ENCODE measurements around the gene ZNF394. TPM values are rescaled to one million over a fixed set of nuclear protein-coding genes. Genes with fewer than 3 reads are reported as not detected.
"Not testable (repeated sequence)": the region's sequence is repeated elsewhere in the genome, so short reads cannot be mapped to it uniquely, and the experiment has no call there.

ZNF394 gene
- 10 to 100 TPM; 24.8 to 26.3 TPM for total RNA-seq

- H3K36me3 Mint-ChIP-seq (ENCODE audit: low read depth) = peaks cover 41% of the 10 kb centered on the region
- H3K9me3 Mint-ChIP-seq (ENCODE audit: low read depth) = peaks cover 6% of the 10 kb centered on the region
- intact Hi-C loops (cut with DNase I, micrococcal nuclease) = loop anchor here (1.0 to 10.0 kb wide), 8 partner anchors 28 to 515 kb away; partner anchors contain the start of genes BUD31 (in 2 of the 2), PDAP1 (in 2 of the 2), ZNF789 (in 2 of the 2) and ZSCAN25 (in 2 of the 2)
- DNase-seq (peak; percentile 94), ATAC-seq (peak; percentile 35)
- POLR2A ChIA-PET = interaction anchor here (0.6 to 1.7 kb wide), 5 partner anchors 52 to 702 kb away, joined by 3 to 9 read pairs (median 5); partner anchors contain the start of genes BUD31, FAM200A and ZNF655
- H3K27ac Mint-ChIP-seq = peak within 1 kb of the TSS; percentile 100
- H3K27me3 Mint-ChIP-seq = no peaks in the 10 kb centered on the region
- CTCF ChIA-PET = interaction anchor here (0.5 to 1.2 kb wide), 4 partner anchors 11 to 91 kb away, joined by 3 read pairs; no protein-coding TSS in a partner anchor
- H3K4me1 Mint-ChIP-seq = peaks cover 23% of the 10 kb centered on the region
- peak within 1 kb of the TSS; percentile 97 for H3K4me3 Mint-ChIP-seq
Observed at GRCh38 chr7:99499721-99500636, at the start of gene ZNF394. TSS of gene ZNF394 (minus strand) at chr7:99500281. CDS start at chr7:99500093, 188 bp downstream.

- intact Hi-C loops (cut with DNase I, micrococcal nuclease); POLR2A ChIA-PET; H3K27me3 Mint-ChIP-seq; DNase-seq; H3K9me3 Mint-ChIP-seq (ENCODE audit: low read depth); ATAC-seq; H3K4me3 Mint-ChIP-seq; H3K27ac Mint-ChIP-seq: not testable (repeated sequence)
- Mint-ChIP-seq H3K4me1 (peaks cover 21% of the 10 kb centered on the region), H3K36me3 (ENCODE audit: low read depth) (peaks cover 30% of the 10 kb centered on the region)
- CTCF ChIA-PET = interaction anchor here (0.6 kb wide), 1 partner anchor 8 kb away, joined by 3 read pairs; no protein-coding TSS in a partner anchor
Observed at GRCh38 chr7:99549545-99549944, 49.5 kb upstream of the ZNF394 start.

- H3K27me3 Mint-ChIP-seq; H3K4me1 Mint-ChIP-seq; DNase-seq; H3K4me3 Mint-ChIP-seq; POLR2A ChIA-PET; intact Hi-C loops (cut with DNase I, micrococcal nuclease); ATAC-seq; H3K27ac Mint-ChIP-seq: not testable (repeated sequence)
- peaks cover 30% of the 10 kb centered on the region for H3K36me3 Mint-ChIP-seq (ENCODE audit: low read depth)
- CTCF ChIA-PET = interaction anchor here (0.6 kb wide), 1 partner anchor 168 kb away, joined by 3 read pairs; no protein-coding TSS in a partner anchor
- H3K9me3 Mint-ChIP-seq (ENCODE audit: low read depth) = peaks cover 19% of the 10 kb centered on the region
Observed at GRCh38 chr7:99545308-99545707, 45.2 kb upstream of the ZNF394 start.

- ChIA-PET POLR2A (no interaction called here), CTCF (interaction anchor here (1.1 kb wide), 1 partner anchor 29 kb away, joined by 4 read pairs; no protein-coding TSS in a partner anchor)
- H3K4me1 Mint-ChIP-seq = no peaks in the 10 kb centered on the region
- H3K27ac Mint-ChIP-seq = no peak overlapping the region
- H3K4me3 Mint-ChIP-seq = no peak overlapping the region
- ATAC-seq (no peak), DNase-seq (no peak)
- H3K27me3 Mint-ChIP-seq = no peaks in the 10 kb centered on the region
- intact Hi-C loops (cut with DNase I, micrococcal nuclease) = no loop called here
- peaks cover 18% of the 10 kb centered on the region for H3K9me3 Mint-ChIP-seq (ENCODE audit: low read depth)
- peaks cover 27% of the 10 kb centered on the region for H3K36me3 Mint-ChIP-seq (ENCODE audit: low read depth)
Observed at GRCh38 chr7:99543916-99544315, 43.8 kb upstream of the ZNF394 start.

GRCh38 chr7:99543081-99543671 is 43.1 kb upstream of the ZNF394 start:
- CTCF ChIA-PET = interaction anchor here (1.1 kb wide), 1 partner anchor 28 kb away, joined by 4 read pairs; no protein-coding TSS in a partner anchor
- H3K36me3 Mint-ChIP-seq (ENCODE audit: low read depth) = peaks cover 23% of the 10 kb centered on the region
- no peaks in the 10 kb centered on the region for H3K27me3 Mint-ChIP-seq
- no peaks in the 10 kb centered on the region for H3K4me1 Mint-ChIP-seq
- POLR2A ChIA-PET = no interaction called here
- no peak for DNase-seq
- no peak overlapping the region for H3K27ac Mint-ChIP-seq
- peaks cover 17% of the 10 kb centered on the region for H3K9me3 Mint-ChIP-seq (ENCODE audit: low read depth)
- no peak overlapping the region for H3K4me3 Mint-ChIP-seq
- intact Hi-C loops (cut with DNase I, micrococcal nuclease) = no loop called here
- no peak for ATAC-seq

GRCh38 chr7:99541212-99541611 is 41.1 kb upstream of the ZNF394 start:
- peaks cover 14% of the 10 kb centered on the region for H3K36me3 Mint-ChIP-seq (ENCODE audit: low read depth)
- H3K4me1 Mint-ChIP-seq = no peaks in the 10 kb centered on the region
- no peak overlapping the region for H3K4me3 Mint-ChIP-seq
- no peak overlapping the region for H3K27ac Mint-ChIP-seq
- ATAC-seq (no peak), DNase-seq (no peak)
- peaks cover 12% of the 10 kb centered on the region for H3K9me3 Mint-ChIP-seq (ENCODE audit: low read depth)
- CTCF ChIA-PET = interaction anchor here (1.1 kb wide), 1 partner anchor 26 kb away, joined by 3 read pairs; no protein-coding TSS in a partner anchor
- POLR2A ChIA-PET = interaction anchor here (0.6 kb wide), 1 partner anchor 530 kb away, joined by 3 read pairs; no protein-coding TSS in a partner anchor
- intact Hi-C loops (cut with DNase I, micrococcal nuclease) = no loop called here
- no peaks in the 10 kb centered on the region for H3K27me3 Mint-ChIP-seq

- Mint-ChIP-seq H3K27ac (no peak overlapping the region), H3K27me3 (no peaks in the 10 kb centered on the region)
Observed at GRCh38 chr7:99540542-99540941, 40.5 kb upstream of the ZNF394 start.

GRCh38 chr7:99539213-99539811 is 39.2 kb upstream of the ZNF394 start:
- DNase-seq = no peak
- no peaks in the 10 kb centered on the region for H3K27me3 Mint-ChIP-seq
- peaks cover 12% of the 10 kb centered on the region for H3K9me3 Mint-ChIP-seq (ENCODE audit: low read depth)
- no peaks in the 10 kb centered on the region for H3K4me1 Mint-ChIP-seq
- peaks cover 15% of the 10 kb centered on the region for H3K36me3 Mint-ChIP-seq (ENCODE audit: low read depth)
- ChIA-PET POLR2A (no interaction called here), CTCF (interaction anchor here (0.6 kb wide), 1 partner anchor 809 kb away, joined by 5 read pairs; no protein-coding TSS in a partner anchor)
- no peak for ATAC-seq
- H3K27ac Mint-ChIP-seq = no peak overlapping the region
- intact Hi-C loops (cut with DNase I, micrococcal nuclease) = no loop called here
- H3K4me3 Mint-ChIP-seq = no peak overlapping the region

More at GRCh38 chr7:99540542-99540941, 40.5 kb upstream of the ZNF394 start:
- Mint-ChIP-seq H3K4me1 (no peaks in the 10 kb centered on the region), H3K4me3 (no peak overlapping the region), H3K36me3 (ENCODE audit: low read depth) (peaks cover 14% of the 10 kb centered on the region), H3K9me3 (ENCODE audit: low read depth) (peaks cover 12% of the 10 kb centered on the region)
- ChIA-PET CTCF (interaction anchor here (1.1 kb wide), 1 partner anchor 25 kb away, joined by 3 read pairs; no protein-coding TSS in a partner anchor), POLR2A (interaction anchor here (0.6 to 0.8 kb wide), 2 partner anchors 9 to 531 kb away, joined by 3 read pairs; no protein-coding TSS in a partner anchor)
- DNase-seq (no peak), ATAC-seq (no peak)
- intact Hi-C loops (cut with DNase I, micrococcal nuclease) = no loop called here

GRCh38 chr7:99535667-99536066 is 35.6 kb upstream of the ZNF394 start:
- CTCF ChIA-PET = interaction anchor here (0.5 to 0.6 kb wide), 2 partner anchors 50 to 675 kb away, joined by 3 read pairs; no protein-coding TSS in a partner anchor
- H3K27me3 Mint-ChIP-seq = no peaks in the 10 kb centered on the region
- peaks cover 34% of the 10 kb centered on the region for H3K9me3 Mint-ChIP-seq (ENCODE audit: low read depth)
- POLR2A ChIA-PET = no interaction called here
- intact Hi-C loops (cut with DNase I, micrococcal nuclease) = no loop called here
- DNase-seq (no peak), ATAC-seq (no peak)
- no peak overlapping the region for H3K27ac Mint-ChIP-seq
- no peak overlapping the region for H3K4me3 Mint-ChIP-seq
- H3K4me1 Mint-ChIP-seq = no peaks in the 10 kb centered on the region
- peaks cover 36% of the 10 kb centered on the region for H3K36me3 Mint-ChIP-seq (ENCODE audit: low read depth)

GRCh38 chr7:99531354-99531765 is 31.3 kb upstream of the ZNF394 start:
- H3K4me3 Mint-ChIP-seq = no peak overlapping the region
- DNase-seq (no peak), ATAC-seq (no peak)
- intact Hi-C loops (cut with DNase I, micrococcal nuclease) = no loop called here
- H3K27me3 Mint-ChIP-seq = no peaks in the 10 kb centered on the region
- CTCF ChIA-PET = no interaction called here
- peaks cover 36% of the 10 kb centered on the region for H3K9me3 Mint-ChIP-seq (ENCODE audit: low read depth)
- H3K4me1 Mint-ChIP-seq = no peaks in the 10 kb centered on the region
- peaks cover 69% of the 10 kb centered on the region for H3K36me3 Mint-ChIP-seq (ENCODE audit: low read depth)
- POLR2A ChIA-PET = interaction anchor here (1.0 kb wide), 1 partner anchor 9 kb away, joined by 3 read pairs; no protein-coding TSS in a partner anchor
- H3K27ac Mint-ChIP-seq = no peak overlapping the region
